ENCODE data around the gene PPP1R13B.

The PPP1R13B gene

DNA sequence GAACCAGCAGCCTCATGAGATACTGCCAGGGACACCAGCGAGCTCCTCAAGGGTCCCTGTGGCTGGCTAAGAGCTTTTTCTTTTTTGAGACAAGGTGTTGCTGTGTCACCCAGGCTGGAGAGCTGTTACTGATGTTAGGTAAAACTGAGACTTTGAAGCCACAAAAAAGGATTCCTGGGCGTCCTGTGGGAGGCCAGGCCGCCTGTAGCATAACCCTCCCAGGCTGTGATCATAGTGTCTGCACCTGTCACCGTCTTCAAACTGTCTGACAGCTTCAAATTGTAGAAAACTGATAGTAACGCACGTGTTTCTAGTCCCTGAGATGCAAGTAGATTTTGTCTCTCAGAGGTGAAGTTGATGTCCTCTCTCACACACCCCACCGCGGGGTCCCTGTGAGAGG lies 127.6 kb downstream of the PPP1R13B start:
- TF ChIP-seq SIN3A (IDR thresholded peaks at IDR 0.05; ENCODE audit: borderline replicate concordance, insufficient read depth, low read length) (no peak), FOXP2 (optimal IDR thresholded peaks at IDR 0.05; ENCODE audit: borderline replicate concordance, extremely low read depth, extremely low read length, insufficient read depth) (no peak), POLR2AphosphoS5 (IDR thresholded peaks at IDR 0.05; ENCODE audit: low read depth, low read length) (no peak), TAF1 (IDR thresholded peaks at IDR 0.05; ENCODE audit: borderline replicate concordance, insufficient read depth, low read length) (no peak)

DNA sequence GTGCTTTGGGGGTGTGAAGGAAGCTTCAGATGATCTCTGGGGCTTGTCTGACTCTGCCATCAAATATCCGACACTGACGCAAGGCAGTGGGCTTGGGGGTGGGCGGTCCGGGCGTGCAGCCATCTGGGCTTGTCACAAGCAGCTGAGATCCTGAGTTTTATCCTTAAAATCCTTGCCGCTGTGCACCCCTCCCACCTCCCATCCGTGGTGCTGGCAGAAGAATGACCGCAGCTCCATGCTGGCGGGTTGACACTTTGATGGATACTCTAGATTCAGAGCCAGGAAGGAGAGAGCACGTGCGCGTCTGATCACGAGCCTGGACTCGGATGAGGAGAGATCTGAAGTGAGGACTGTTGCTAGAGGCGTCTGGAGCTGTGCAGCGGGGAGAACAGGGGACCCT lies 128.8 kb downstream of the PPP1R13B start:
- TF ChIP-seq FOXP2 (optimal IDR thresholded peaks at IDR 0.05; ENCODE audit: borderline replicate concordance, extremely low read depth, extremely low read length, insufficient read depth), result no peak
- TF ChIP-seq, protein P1, sequence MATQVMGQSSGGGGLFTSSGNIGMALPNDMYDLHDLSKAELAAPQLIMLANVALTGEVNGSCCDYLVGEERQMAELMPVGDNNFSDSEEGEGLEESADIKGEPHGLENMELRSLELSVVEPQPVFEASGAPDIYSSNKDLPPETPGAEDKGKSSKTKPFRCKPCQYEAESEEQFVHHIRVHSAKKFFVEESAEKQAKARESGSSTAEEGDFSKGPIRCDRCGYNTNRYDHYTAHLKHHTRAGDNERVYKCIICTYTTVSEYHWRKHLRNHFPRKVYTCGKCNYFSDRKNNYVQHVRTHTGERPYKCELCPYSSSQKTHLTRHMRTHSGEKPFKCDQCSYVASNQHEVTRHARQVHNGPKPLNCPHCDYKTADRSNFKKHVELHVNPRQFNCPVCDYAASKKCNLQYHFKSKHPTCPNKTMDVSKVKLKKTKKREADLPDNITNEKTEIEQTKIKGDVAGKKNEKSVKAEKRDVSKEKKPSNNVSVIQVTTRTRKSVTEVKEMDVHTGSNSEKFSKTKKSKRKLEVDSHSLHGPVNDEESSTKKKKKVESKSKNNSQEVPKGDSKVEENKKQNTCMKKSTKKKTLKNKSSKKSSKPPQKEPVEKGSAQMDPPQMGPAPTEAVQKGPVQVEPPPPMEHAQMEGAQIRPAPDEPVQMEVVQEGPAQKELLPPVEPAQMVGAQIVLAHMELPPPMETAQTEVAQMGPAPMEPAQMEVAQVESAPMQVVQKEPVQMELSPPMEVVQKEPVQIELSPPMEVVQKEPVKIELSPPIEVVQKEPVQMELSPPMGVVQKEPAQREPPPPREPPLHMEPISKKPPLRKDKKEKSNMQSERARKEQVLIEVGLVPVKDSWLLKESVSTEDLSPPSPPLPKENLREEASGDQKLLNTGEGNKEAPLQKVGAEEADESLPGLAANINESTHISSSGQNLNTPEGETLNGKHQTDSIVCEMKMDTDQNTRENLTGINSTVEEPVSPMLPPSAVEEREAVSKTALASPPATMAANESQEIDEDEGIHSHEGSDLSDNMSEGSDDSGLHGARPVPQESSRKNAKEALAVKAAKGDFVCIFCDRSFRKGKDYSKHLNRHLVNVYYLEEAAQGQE (IDR thresholded peaks at IDR 0.05; ENCODE audit: insufficient read depth in 1 of 2, low read depth in 2 of 2, low read length in 2 of 2), result no peak

DNA sequence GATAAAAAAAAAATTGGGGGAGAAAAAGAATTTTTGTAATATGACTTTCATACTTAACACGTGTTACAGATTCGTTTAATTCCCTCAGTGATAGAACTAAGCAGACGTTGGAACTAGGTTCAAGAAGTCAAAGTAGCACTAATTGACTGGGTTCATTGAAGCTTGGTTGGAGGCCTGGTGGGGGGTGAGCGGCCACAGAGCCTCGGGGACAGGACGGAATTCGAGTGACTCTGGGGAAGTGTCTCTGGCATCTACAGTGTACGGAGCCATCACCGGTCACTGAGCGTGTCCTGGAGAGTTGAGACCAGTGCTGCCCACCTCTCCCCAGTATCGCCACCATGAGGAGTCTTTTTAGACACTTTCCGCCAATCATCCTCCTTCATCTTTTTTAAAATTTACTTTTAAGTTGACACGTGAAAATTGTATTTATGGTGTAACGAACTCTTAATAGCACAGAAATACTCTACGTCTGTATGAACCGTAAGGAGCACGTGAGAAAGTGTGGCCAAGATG lies 130.4 kb downstream of the PPP1R13B start:
- TF ChIP-seq FOXP2 (optimal IDR thresholded peaks at IDR 0.05; ENCODE audit: borderline replicate concordance, extremely low read depth, extremely low read length, insufficient read depth) (no peak), POLR2AphosphoS5 (IDR thresholded peaks at IDR 0.05; ENCODE audit: low read depth, low read length) (no peak), TAF1 (IDR thresholded peaks at IDR 0.05; ENCODE audit: borderline replicate concordance, insufficient read depth, low read length) (no peak), SIN3A (IDR thresholded peaks at IDR 0.05; ENCODE audit: borderline replicate concordance, insufficient read depth, low read length) (no peak)
- TF ChIP-seq, protein P1 (IDR thresholded peaks at IDR 0.05; ENCODE audit: insufficient read depth in 1 of 2, low read depth in 2 of 2, low read length in 2 of 2), result no peak

DNA sequence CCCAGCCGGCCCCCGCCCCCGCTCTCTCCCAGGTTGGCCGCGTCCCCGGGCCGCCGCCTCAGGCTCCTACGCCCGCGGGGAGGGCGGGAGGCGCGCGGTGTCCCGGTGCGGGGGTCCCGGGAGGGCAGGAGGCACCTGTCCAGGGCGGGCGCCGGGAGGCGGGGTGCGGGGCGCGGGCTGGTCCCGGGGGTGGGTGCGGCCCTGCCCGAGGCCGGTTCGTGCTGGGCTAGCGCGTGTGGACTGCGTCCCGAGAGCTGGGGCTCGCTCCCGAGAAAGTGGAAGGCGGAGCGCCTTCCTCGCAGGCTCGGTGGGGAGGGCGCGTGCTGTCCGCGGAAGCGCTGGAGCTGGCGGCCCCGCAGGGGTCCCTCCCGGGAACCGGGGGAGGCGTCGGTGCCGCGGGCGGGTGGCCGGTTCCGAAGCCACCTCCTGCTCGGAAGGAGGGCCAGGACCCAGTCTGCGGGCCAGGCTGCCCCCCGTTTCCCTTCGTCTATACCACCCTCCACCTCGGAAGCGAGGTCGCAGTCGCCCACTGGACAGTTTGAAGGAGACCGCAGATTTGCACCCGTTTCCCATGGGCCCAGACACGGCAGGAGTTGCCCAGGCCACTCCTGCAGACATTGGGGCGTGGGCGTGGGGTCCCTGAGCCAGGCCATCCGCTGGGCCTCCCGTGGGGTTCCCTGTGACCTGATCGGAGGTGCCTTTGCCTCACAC lies 131.1 kb downstream of the PPP1R13B start:
- no peak for TF ChIP-seq POLR2AphosphoS5 (IDR thresholded peaks at IDR 0.05; ENCODE audit: low read depth, low read length)
- TF ChIP-seq TAF1 (IDR thresholded peaks at IDR 0.05; ENCODE audit: borderline replicate concordance, insufficient read depth, low read length), result no peak
- TF ChIP-seq, protein P1 (IDR thresholded peaks at IDR 0.05; ENCODE audit: insufficient read depth in 1 of 2, low read depth in 2 of 2, low read length in 2 of 2), result no peak
- no peak for TF ChIP-seq SIN3A (IDR thresholded peaks at IDR 0.05; ENCODE audit: borderline replicate concordance, insufficient read depth, low read length)
- TF ChIP-seq FOXP2 (optimal IDR thresholded peaks at IDR 0.05; ENCODE audit: borderline replicate concordance, extremely low read depth, extremely low read length, insufficient read depth), result no peak

DNA sequence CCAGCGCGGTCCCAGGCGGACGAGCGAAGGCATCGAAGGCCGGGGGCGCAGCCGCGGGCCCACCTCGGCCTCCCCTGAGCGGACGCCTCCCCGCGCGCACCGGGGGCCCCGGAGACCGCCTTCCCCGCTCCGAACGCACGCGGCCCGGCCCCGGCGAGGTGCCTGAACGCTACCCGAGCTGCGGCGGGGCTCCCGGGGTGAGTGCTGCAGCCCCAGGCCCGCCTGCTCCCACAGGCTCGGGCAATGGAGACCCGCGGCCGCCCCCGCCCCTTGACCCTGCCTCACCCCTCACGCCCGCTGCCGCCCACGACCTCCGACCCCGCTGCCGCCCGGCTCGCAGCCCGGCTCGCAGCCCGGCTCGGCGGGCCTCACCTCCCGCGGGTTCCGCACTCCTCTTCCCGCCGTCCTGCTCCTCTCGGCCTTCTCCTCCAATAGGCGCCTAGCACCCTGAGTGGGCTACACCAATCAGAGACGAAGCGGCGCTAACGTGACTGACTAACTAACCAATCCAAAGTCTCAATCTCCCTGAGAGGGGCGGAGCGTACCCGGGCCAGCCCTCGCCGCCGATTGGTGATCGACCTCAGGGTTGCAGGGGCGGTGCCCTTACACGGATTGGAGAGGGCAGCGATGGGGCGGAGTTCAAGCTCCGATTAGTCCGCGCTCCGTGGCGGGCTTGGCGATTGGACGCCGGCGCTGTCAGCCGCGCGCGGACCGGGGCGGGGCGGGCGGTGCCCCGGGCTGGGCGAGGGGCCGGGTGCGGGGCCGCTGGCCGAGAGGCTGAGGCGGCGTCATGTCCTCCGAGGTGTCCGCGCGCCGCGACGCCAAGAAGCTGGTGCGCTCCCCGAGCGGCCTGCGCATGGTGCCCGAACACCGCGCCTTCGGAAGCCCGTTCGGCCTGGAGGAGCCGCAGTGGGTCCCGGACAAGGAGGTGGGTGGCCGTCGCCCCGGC lies 132.0 kb downstream of the PPP1R13B start, which contains the start of the genes XRCC3 and ZFYVE21:
XRCC3 (minus strand) TSS at position 400 of the 949 bp plus-strand sequence. CDS start 4,364 bp downstream, outside the sequence.
ZFYVE21 (plus strand) TSS at position 759 of the 949 bp plus-strand sequence; CDS start at position 791, 32 bp downstream.
- TF ChIP-seq FOXP2 (optimal IDR thresholded peaks at IDR 0.05; ENCODE audit: borderline replicate concordance, extremely low read depth, extremely low read length, insufficient read depth) (no peak), SIN3A (IDR thresholded peaks at IDR 0.05; ENCODE audit: borderline replicate concordance, insufficient read depth, low read length) (no peak), POLR2AphosphoS5 (IDR thresholded peaks at IDR 0.05; ENCODE audit: low read depth, low read length) (no peak; the same call in 1 of the 2 replicates), TAF1 (IDR thresholded peaks at IDR 0.05; ENCODE audit: borderline replicate concordance, insufficient read depth, low read length) (peak; percentile 56; the same call in 1 of the 2 replicates)
- TF ChIP-seq, protein P1 (IDR thresholded peaks at IDR 0.05; ENCODE audit: insufficient read depth in 1 of 2, low read depth in 2 of 2, low read length in 2 of 2), result no peak
